Esophagus muscularis mucosa (tissue), 3 donors: ENCODE data around the gene TTF1.
"Not testable (repeated sequence)": the region's sequence is repeated elsewhere in the genome, so short reads cannot be mapped to it uniquely, and the experiment has no call there.

Experiments used
- POLR2AphosphoS5 ChIP-seq, 2 donors: sonication (generic); formaldehyde crosslinking; IDR thresholded peaks; one replicate each; pipeline ENCODE4 v1.6.1; 2017; ENCODE audit warnings: antibody characterized with exemption in 2 of 2
- TF ChIP-seq, protein P1 (sequence below), 3 experiments: fragments of 200-600 bp in 2 of 3; fragments of 450-650 bp in 1 of 3; sonication (generic) in 2 of 3; IDR thresholded peaks; one replicate each; pipeline ENCODE4 v1.5.1; 2017 to 2019; ENCODE audit warnings: antibody characterized with exemption in 3 of 3, mild to moderate bottlenecking in 2 of 3, moderate library complexity in 1 of 3

DNA sequence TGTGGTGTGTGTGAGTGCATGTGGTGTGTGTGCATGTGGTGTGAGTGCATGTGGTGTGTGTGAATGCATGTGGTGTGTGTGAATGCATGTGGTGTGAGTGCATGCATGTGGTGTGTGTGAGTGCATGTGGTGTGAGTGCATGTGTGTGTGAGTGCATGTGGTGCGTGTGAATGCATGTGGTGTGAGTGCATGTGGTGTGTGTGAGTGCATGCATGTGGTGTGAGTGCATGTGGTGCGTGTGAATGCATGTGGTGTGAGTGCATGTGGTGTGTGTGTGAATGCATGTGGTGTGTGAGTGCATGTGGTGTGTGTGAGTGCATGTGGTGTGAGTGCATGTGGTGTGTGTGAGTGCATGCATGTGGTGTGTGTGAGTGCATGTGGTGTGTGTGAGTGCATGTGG is 28.9 kb downstream of the TTF1 start:
- TF ChIP-seq, protein P1, sequence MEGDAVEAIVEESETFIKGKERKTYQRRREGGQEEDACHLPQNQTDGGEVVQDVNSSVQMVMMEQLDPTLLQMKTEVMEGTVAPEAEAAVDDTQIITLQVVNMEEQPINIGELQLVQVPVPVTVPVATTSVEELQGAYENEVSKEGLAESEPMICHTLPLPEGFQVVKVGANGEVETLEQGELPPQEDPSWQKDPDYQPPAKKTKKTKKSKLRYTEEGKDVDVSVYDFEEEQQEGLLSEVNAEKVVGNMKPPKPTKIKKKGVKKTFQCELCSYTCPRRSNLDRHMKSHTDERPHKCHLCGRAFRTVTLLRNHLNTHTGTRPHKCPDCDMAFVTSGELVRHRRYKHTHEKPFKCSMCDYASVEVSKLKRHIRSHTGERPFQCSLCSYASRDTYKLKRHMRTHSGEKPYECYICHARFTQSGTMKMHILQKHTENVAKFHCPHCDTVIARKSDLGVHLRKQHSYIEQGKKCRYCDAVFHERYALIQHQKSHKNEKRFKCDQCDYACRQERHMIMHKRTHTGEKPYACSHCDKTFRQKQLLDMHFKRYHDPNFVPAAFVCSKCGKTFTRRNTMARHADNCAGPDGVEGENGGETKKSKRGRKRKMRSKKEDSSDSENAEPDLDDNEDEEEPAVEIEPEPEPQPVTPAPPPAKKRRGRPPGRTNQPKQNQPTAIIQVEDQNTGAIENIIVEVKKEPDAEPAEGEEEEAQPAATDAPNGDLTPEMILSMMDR (IDR thresholded peaks at IDR 0.05): not testable (repeated sequence)
- TF ChIP-seq POLR2AphosphoS5 (IDR thresholded peaks at IDR 0.05): not testable (repeated sequence)
